ENCODE measurements around the gene TSPAN3. TPM values are rescaled to one million over a fixed set of nuclear protein-coding genes. Genes with fewer than 3 reads are reported as not detected.

Gene TSPAN3
- total RNA-seq, 1 donor, result 182 TPM

- DNase-seq (ENCODE audit: low read depth in 2 of 3, low spot score in 2 of 3), result no peak
Observed at GRCh38 chr15:77025083-77025901, 45.6 kb downstream of the TSPAN3 start.

- DNase-seq (ENCODE audit: low read depth in 2 of 3, low spot score in 2 of 3), result peak; percentile 35 to 62 (median 54)
Observed at GRCh38 chr15:77024273-77025082, 46.4 kb downstream of the TSPAN3 start.

GRCh38 chr15:77023576-77024272, 47.2 kb downstream of the TSPAN3 start:
- no peak for DNase-seq (ENCODE audit: low read depth in 2 of 3, low spot score in 2 of 3)

GRCh38 chr15:77022646-77023575, 48.0 kb downstream of the TSPAN3 start:
- DNase-seq (ENCODE audit: low read depth in 2 of 3, low spot score in 2 of 3), result no peak

- DNase-seq (ENCODE audit: low read depth in 2 of 3, low spot score in 2 of 3), result peak in 2 of 3 donors; percentile 37 to 46
Observed at GRCh38 chr15:77021803-77022381, 49.0 kb downstream of the TSPAN3 start.

- no peak for DNase-seq (ENCODE audit: low read depth in 2 of 3, low spot score in 2 of 3)
Observed at GRCh38 chr15:77021088-77021481, 49.8 kb downstream of the TSPAN3 start.

- DNase-seq (ENCODE audit: low read depth in 2 of 3, low spot score in 2 of 3), result no peak
Observed at GRCh38 chr15:77020348-77021087, 50.4 kb downstream of the TSPAN3 start.

GRCh38 chr15:77019521-77020331, 51.2 kb downstream of the TSPAN3 start:
- peak in 1 of 3 donors; percentile 54 for DNase-seq (ENCODE audit: low read depth in 2 of 3, low spot score in 2 of 3)

GRCh38 chr15:77018796-77019505, 52.0 kb downstream of the TSPAN3 start:
- DNase-seq (ENCODE audit: low read depth in 2 of 3, low spot score in 2 of 3), result no peak

- no peak for DNase-seq (ENCODE audit: low read depth in 2 of 3, low spot score in 2 of 3)
Observed at GRCh38 chr15:77017761-77018720, 52.9 kb downstream of the TSPAN3 start.

- no peak for DNase-seq (ENCODE audit: low read depth in 2 of 3, low spot score in 2 of 3)
Observed at GRCh38 chr15:77017091-77017660, 53.7 kb downstream of the TSPAN3 start.

GRCh38 chr15:77016321-77016695, 54.6 kb downstream of the TSPAN3 start:
- no peak for DNase-seq (ENCODE audit: low read depth in 2 of 3, low spot score in 2 of 3)

GRCh38 chr15:77015646-77016320, 55.1 kb downstream of the TSPAN3 start:
- no peak for DNase-seq (ENCODE audit: low read depth in 2 of 3, low spot score in 2 of 3)

- DNase-seq (ENCODE audit: low read depth in 2 of 3, low spot score in 2 of 3), result peak in 2 of 3 donors; percentile 60 to 82
Observed at GRCh38 chr15:77014132-77015081, 56.5 kb downstream of the TSPAN3 start.
